Activated naive CD8-positive, alpha-beta T cell treated with anti-CD3 and anti-CD28 coated beads, Interleukin-2, amount 50 U/mL, for 24 hours (primary cell): ENCODE data around the gene UNC5A.
A peak's percentile ranks its signal among the peaks of the same experiment; 100 is the strongest.

ENCODE experiments used
- ATAC-seq: fragments of 150-1000 bp; cut with Tn5 transposase; one replicate; pipeline ENCODE4 v1.10.0; 2021
- DNase-seq: peaks from one replicate; pipeline ENCODE4 v3.0.0; 2021
- H3K27ac Mint-ChIP-seq: one replicate; pipeline ENCODE4 v1.8.0; 2021; ENCODE audit warnings: mild to moderate bottlenecking, mixed read lengths
- H3K27me3 Mint-ChIP-seq: one replicate; pipeline ENCODE4 v1.8.0; 2021; ENCODE audit warnings: mixed read lengths
- H3K36me3 Mint-ChIP-seq: one replicate; pipeline ENCODE4 v1.8.0; 2021; ENCODE audit warnings: low read depth, mixed read lengths
- H3K4me1 Mint-ChIP-seq: one replicate; pipeline ENCODE4 v1.8.0; 2021; ENCODE audit warnings: mixed read lengths
- H3K4me3 Mint-ChIP-seq: one replicate; pipeline ENCODE4 v1.8.0; 2021; ENCODE audit warnings: mild to moderate bottlenecking, moderate library complexity, mixed read lengths
- H3K9me3 Mint-ChIP-seq: one replicate; pipeline ENCODE4 v1.8.0; 2021; ENCODE audit warnings: mixed read lengths

Gene UNC5A

DNA sequence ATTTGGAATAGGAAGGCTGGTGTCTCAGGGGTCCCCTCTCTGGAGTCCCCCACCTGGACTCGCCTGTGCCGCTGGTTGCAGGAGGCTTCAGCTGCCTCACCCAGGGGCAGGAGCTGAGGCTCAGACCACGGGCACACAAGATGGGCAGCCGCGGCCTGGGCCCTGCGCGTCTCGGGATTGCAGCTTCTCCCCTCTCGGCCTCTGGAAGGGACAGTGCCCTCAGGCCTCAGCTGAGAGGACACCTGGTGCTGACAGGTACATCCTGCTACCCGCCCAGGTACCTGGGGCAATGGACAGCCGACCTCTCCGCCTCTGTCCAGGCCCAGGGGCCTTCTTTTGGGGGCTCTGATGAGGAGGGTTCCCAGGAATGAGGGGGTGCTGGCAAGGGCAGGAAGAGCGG is 38.3 kb downstream of the UNC5A start:
- Mint-ChIP-seq H3K9me3 (no peaks in the 10 kb centered on the region), H3K27me3 (peaks cover 26% of the 10 kb centered on the region), H3K4me3 (no peak overlapping the region), H3K27ac (no peak overlapping the region), H3K36me3 (no peaks in the 10 kb centered on the region), H3K4me1 (no peaks in the 10 kb centered on the region)
- no peak for ATAC-seq
- DNase-seq, result no peak

DNA sequence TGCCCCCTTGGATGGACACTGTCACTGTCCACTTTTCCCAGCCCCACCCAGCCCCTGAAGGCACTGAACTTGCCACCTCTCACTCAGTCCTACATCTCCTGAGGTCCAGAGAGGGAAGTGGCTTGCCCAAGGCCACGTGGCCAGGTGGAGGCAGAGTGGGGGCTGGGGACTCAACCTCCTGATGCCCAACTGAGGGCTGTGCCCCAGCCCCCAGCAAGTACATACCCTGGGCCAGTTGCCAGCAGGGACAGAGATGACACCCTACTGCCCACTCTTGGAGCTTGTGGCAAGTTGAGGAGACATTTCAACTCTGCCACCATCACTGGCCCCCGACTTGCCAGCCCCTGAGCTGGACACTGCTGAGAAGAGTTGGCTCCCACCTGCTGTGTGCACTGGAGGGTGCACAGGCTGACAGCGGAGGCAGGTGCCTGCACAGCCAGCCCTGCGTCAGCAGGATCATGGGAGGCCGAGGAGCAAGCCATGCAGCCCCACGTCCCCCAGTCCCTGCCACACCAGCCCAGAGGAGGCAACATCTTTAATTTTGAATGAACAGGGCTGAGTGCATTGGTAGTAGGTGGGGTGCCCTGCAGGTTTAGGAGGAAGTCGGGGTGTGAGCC is 39.4 kb downstream of the UNC5A start:
- ATAC-seq (peak; percentile 12), DNase-seq (no peak)
- Mint-ChIP-seq H3K27ac (no peak overlapping the region), H3K27me3 (peaks cover 23% of the 10 kb centered on the region), H3K4me3 (no peak overlapping the region), H3K36me3 (no peaks in the 10 kb centered on the region), H3K4me1 (no peaks in the 10 kb centered on the region), H3K9me3 (no peaks in the 10 kb centered on the region)

DNA sequence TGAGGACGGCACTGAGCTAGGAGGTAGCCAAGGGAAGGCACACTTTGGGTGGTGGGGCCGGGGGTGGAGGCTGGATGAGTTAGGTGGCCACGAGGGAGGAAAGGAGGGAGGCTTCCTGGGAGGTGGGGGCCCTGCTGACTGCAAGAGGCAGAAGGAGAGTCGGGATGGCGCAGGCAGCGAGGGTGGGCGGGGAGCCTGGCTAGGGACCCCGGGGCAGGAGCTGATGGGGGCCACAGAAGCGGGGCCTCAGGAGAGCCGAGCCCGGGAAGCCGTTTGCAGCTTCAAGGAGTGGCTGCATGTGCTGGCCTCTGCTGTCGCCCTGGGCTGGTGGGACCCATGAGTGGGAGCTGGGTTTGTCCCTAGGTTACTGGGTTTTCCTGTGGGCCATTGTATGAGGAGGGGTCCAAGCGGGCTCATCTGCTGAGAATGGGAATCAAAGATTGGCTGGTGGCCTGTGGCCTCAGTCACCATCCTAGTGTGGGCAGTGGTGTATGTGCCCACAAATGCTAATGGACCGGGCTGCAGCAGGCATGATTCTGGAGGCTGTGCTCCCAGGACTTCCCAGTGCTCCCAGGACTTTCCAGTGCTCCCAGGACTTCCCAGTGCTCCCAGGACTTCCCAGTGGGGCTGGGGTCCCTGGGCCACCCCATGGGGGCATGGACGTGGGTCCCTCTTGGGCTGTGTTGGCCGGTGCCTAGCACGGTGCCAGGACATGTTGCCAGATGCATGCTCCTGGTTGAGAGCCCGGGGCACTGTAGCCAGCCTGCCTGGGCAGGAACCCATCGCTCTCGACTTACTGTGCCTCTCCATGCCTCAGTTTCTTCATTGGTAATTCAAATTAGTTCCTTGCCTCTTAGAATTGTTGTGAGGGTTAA is 40.2 kb downstream of the UNC5A start:
- no peak overlapping the region for H3K4me3 Mint-ChIP-seq
- ATAC-seq, result no peak
- no peaks in the 10 kb centered on the region for H3K4me1 Mint-ChIP-seq
- no peaks in the 10 kb centered on the region for H3K9me3 Mint-ChIP-seq
- H3K27ac Mint-ChIP-seq, result no peak overlapping the region
- peaks cover 17% of the 10 kb centered on the region for H3K27me3 Mint-ChIP-seq
- no peak for DNase-seq
- no peaks in the 10 kb centered on the region for H3K36me3 Mint-ChIP-seq

DNA sequence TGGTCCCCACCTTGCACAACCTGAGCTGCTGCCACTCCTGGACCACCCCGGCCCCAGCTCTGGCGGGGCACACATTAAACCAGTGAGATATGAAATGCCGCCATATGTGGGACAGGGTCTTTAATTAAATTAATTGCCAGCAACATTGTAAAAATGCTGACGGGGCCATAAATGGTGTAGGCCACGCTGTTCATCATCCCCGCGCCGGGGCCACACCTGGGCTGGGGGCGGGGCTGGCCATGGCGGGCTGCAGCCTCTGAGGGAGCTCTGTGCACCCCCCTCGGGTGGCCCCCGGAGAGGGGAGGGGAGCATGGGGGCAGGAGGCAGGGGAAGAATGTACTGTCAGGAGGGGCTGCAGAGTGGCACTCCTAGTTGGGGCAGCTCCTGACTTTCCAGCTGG is 41.0 kb downstream of the UNC5A start:
- Mint-ChIP-seq H3K4me1 (no peaks in the 10 kb centered on the region), H3K4me3 (no peak overlapping the region), H3K27me3 (peaks cover 10% of the 10 kb centered on the region), H3K27ac (no peak overlapping the region), H3K36me3 (no peaks in the 10 kb centered on the region), H3K9me3 (no peaks in the 10 kb centered on the region)
- DNase-seq (no peak), ATAC-seq (no peak)

DNA sequence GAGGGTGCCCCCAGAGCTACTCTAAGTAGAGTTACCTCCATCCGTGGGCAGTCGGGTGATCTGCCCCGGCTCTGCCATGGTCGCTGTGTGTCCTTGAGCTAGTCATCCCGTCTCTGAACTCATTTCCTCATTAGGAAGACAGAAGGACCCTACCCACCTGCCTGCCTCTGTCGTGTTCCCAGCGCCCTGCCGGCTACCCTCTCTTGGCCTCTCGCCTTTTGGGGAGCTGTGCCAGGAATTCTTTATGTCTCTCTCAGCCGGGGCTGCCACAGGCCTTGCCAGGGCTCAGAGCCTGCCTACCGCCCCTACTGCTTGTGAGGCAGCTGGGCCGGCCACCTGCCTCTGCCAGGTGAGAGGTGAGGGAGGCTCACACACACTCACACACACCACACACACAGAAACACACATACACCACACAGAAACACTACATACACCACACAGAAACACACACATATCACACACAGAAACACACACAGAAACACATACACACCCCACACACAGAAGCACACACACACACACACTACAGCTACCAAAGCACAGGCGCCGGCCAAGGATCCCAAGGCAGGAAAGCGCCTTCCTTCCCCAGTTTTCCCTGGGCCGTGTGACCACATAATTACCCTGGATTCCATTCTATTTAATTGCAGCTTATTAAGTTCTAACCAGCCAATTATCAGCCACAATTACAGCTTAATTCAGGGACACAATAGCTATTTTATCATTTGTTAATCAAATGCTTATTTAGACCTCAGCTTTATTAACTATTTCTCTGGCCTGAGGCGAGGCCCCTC is 41.7 kb downstream of the UNC5A start:
- no peak for DNase-seq
- no peak for ATAC-seq
- H3K36me3 Mint-ChIP-seq, result no peaks in the 10 kb centered on the region
- H3K4me1 Mint-ChIP-seq, result no peaks in the 10 kb centered on the region
- peaks cover 10% of the 10 kb centered on the region for H3K27me3 Mint-ChIP-seq
- no peak overlapping the region for H3K4me3 Mint-ChIP-seq
- H3K27ac Mint-ChIP-seq, result no peak overlapping the region
- no peaks in the 10 kb centered on the region for H3K9me3 Mint-ChIP-seq

DNA sequence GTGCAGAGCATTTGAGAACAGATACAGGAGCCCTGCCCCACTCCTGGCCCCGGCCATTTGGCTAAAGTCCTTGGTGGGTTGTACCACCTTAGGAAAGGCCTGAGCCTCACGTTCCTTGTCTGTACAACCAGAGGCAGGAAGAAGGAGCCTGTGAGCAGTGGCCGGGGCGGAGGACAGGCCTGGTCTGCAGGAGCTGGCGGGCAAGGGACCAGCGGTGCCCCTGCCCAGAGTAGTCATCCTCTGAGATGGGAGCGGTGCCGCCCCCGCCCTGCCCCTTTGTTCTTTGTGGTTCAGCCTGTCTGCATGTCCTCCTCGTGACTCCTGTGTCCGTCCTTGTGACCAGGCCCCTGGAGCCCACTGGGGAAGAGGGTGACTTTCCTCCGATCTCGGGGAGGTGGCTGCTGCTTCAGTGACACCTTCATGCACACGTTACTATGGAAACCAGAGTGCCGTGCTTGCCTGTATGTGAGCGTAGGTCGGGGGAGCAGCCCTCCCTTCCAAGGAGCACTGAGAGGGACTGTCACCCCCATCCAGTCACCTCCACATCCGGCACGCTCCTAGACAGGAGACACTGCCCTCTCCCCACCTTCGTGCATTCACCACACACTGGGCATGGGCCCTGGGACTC is 42.9 kb downstream of the UNC5A start:
- DNase-seq, result no peak
- H3K9me3 Mint-ChIP-seq, result no peaks in the 10 kb centered on the region
- H3K36me3 Mint-ChIP-seq, result no peaks in the 10 kb centered on the region
- no peak overlapping the region for H3K27ac Mint-ChIP-seq
- H3K27me3 Mint-ChIP-seq, result peaks cover 12% of the 10 kb centered on the region
- no peak for ATAC-seq
- H3K4me1 Mint-ChIP-seq, result no peaks in the 10 kb centered on the region
- no peak overlapping the region for H3K4me3 Mint-ChIP-seq

DNA sequence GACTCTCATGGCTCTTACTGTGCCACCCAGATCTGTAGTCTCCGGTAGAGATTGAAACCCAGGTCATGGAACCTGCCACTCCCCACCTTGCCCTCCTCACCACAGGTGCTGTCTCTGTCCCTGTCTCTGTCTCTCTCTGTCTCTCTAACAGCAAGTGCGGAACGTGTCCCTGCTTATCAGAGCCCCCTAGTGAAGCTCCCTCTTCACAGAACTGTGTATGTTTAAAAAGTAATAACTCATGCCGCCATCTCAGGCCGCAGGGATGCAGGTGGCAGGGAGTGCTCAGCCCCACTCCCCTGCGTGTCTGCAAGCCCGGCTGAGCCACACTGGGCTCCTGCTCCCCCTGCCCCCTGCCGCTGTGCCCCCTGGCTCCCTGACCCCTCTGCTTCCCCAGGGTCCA is 43.8 kb downstream of the UNC5A start:
- no peak for DNase-seq
- H3K27ac Mint-ChIP-seq, result no peak overlapping the region
- ATAC-seq, result no peak
- peaks cover 14% of the 10 kb centered on the region for H3K27me3 Mint-ChIP-seq
- no peaks in the 10 kb centered on the region for H3K36me3 Mint-ChIP-seq
- no peaks in the 10 kb centered on the region for H3K4me1 Mint-ChIP-seq
- no peak overlapping the region for H3K4me3 Mint-ChIP-seq
- no peaks in the 10 kb centered on the region for H3K9me3 Mint-ChIP-seq

DNA sequence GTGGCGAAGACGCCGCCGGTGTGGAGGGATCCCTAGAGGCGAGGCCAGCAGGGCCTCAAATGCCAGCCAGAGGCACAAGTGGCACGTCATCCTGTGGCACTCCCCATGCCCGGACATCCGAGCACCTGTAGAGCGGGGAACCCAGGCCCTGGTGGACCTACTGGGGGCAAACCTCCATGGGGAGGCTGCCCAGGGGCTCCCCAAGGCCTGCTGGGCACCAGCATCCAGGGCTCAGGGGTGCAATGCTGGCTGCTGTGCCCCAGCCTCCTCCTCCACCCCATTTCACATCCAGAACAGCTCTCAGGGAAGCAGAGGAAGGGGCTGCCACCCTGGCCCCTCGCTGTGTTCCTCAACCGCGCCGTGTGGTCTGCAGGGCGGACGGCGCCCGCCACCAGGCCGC is 45.2 kb downstream of the UNC5A start:
- Mint-ChIP-seq H3K36me3 (no peaks in the 10 kb centered on the region), H3K4me3 (no peak overlapping the region)
- ATAC-seq, result no peak

DNA sequence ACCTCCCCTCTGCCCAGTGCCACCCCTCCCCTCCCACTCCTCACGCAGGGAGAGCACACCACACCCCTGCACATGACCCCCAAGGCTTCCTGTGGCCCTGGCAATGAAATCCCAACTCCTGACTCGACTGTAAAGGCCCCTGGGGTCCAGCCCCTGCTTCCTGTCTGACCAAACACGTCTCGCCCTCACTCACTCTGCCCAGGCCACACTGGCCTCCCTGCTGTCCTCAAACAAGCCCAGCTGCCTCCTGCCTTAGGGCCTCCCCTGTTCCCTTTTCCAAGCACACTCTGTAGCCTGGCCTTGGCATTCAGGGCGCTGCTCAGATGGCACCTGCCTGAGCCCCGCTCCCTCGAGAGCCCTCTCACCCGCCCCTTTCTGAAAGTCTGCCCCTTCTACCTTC is 46.4 kb downstream of the UNC5A start:
- DNase-seq (no peak), ATAC-seq (no peak)
- H3K36me3 Mint-ChIP-seq, result no peaks in the 10 kb centered on the region
- no peaks in the 10 kb centered on the region for H3K4me1 Mint-ChIP-seq
- peaks cover 10% of the 10 kb centered on the region for H3K27me3 Mint-ChIP-seq
- H3K27ac Mint-ChIP-seq, result no peak overlapping the region
- no peaks in the 10 kb centered on the region for H3K9me3 Mint-ChIP-seq
- H3K4me3 Mint-ChIP-seq, result no peak overlapping the region

More for the DNA sequence above, 45.2 kb downstream of the UNC5A start:
- Mint-ChIP-seq H3K27ac (no peak overlapping the region), H3K4me1 (no peaks in the 10 kb centered on the region), H3K9me3 (no peaks in the 10 kb centered on the region), H3K27me3 (peaks cover 9% of the 10 kb centered on the region)
- no peak for DNase-seq

DNA sequence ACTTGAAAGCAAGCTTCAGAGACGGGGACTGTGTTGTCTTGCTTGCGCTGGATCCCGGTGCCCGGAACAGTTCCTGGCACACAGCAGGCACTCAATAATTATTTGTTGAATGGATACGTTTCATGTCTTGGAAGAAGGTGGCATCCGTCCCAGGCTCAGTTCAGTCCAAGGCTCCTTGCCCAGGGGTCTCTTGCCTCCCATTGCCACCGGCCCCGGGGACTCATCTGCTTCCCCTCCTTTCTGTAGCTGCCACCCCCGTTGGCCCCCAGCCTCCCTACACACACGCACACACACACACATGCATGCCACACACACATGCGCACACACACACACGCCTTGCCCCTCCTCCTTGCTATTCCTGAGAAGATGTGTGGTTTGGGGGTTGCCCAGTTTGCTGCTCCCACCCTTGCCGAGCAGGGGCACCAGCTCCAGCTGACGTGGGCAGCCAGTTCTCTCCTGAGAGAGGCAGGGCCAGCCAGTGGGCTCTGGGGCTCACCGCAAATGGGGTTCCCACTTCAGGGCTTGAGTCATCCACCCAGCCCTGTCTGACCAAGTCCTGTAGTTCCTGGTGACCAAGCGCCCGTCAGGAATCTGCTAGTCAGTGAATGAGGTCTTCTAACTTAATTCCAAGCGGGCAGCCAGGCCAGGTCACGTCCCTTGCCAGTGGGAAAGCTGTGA is 47.0 kb downstream of the UNC5A start:
- Mint-ChIP-seq H3K27me3 (peaks cover 10% of the 10 kb centered on the region), H3K27ac (no peak overlapping the region)

DNA sequence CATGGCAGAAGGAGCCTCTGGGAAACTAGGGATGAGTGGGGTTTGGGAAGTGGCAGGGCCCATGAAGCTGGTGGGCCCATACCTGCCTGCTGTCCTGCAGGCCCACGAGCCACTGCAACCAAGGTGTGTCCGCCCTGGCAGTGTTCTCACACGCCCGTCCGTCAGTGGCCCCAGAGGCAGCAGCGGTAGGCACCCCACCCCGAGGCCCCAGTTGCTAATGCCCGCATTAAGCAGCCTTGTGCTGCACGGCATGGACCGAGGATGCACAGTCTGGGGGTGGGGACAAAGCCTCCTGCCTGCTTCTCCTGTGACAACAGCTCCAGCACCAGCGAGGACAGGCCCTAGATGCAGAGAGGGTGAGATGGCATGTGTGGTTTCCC is 47.5 kb downstream of the UNC5A start:
- Mint-ChIP-seq H3K27me3 (peaks cover 9% of the 10 kb centered on the region), H3K4me1 (no peaks in the 10 kb centered on the region), H3K27ac (no peak overlapping the region), H3K4me3 (no peak overlapping the region), H3K9me3 (no peaks in the 10 kb centered on the region), H3K36me3 (no peaks in the 10 kb centered on the region)
- no peak for ATAC-seq
- DNase-seq, result no peak

More for the DNA sequence above, 47.0 kb downstream of the UNC5A start:
- H3K4me3 Mint-ChIP-seq, result no peak overlapping the region
- no peaks in the 10 kb centered on the region for H3K36me3 Mint-ChIP-seq
- no peaks in the 10 kb centered on the region for H3K4me1 Mint-ChIP-seq
- H3K9me3 Mint-ChIP-seq, result no peaks in the 10 kb centered on the region
- DNase-seq (no peak), ATAC-seq (no peak)

DNA sequence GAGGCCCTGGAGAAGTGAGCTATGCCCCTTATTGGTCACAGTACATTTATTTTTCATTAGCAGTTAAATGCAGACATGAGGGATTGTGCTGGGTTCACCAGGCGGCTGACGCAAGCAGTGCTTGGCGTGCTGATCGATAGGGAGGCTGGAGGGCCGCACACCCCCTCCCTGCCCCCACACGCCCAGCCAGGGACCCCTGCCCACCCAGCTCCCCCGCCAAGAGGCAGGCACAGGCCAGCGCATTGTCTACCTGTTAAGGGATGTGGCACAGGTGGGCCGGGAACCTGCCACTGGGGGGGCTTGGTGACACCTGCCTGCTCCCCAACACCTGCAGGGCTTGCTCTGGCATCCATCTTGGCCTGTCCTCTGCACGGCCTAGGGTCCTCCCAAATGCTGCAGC is 49.6 kb downstream of the UNC5A start:
- no peak for DNase-seq
- Mint-ChIP-seq H3K36me3 (no peaks in the 10 kb centered on the region), H3K27ac (no peak overlapping the region), H3K4me1 (no peaks in the 10 kb centered on the region), H3K4me3 (no peak overlapping the region), H3K27me3 (peaks cover 21% of the 10 kb centered on the region), H3K9me3 (no peaks in the 10 kb centered on the region)
- ATAC-seq, result no peak

DNA sequence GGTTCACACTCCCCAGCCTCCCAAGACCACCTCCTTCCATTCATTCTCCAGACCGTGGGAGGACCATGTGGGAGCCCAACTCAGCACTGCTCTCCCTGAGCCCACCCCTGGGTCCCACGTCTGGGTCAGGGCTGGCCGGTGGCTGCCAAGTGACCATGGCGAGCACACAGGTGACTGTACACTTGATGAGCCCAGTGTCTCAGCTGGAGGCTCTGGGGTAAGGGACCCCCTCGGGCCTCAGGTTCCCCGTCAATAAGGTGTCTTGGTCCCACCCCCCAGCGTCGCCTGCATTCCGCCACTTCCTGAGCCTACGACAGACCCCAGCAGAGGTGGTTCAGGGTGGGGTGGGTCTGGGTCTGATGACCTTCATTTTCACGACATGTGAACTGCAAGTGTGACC is 50.0 kb downstream of the UNC5A start:
- no peak overlapping the region for H3K27ac Mint-ChIP-seq
- H3K9me3 Mint-ChIP-seq, result no peaks in the 10 kb centered on the region
- H3K36me3 Mint-ChIP-seq, result no peaks in the 10 kb centered on the region
- no peak overlapping the region for H3K4me3 Mint-ChIP-seq
- DNase-seq, result no peak
- ATAC-seq, result no peak
- no peaks in the 10 kb centered on the region for H3K4me1 Mint-ChIP-seq
- H3K27me3 Mint-ChIP-seq, result peaks cover 23% of the 10 kb centered on the region

DNA sequence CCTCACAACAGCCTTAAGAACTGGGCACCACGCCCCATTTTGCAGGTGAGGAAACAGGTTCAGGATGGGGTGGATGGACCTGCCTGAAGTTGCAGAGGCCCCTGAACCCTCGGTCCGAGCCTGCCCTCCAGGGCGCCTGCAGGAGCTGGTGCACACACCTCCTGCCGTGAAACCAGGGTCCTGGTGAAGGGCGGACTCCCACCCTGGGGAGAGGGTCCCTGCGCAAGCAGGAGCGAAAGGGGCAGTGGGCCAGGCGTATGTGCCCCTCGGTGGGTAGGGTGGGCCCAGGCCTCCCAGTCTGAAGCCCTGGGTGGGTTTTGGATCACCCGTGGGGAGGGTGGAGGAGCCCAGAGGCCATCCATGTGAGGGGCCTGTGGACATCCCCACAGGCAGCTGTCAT is 50.9 kb downstream of the UNC5A start:
- no peaks in the 10 kb centered on the region for H3K36me3 Mint-ChIP-seq
- ATAC-seq, result no peak
- peaks cover 31% of the 10 kb centered on the region for H3K27me3 Mint-ChIP-seq
- no peak overlapping the region for H3K27ac Mint-ChIP-seq
- no peak overlapping the region for H3K4me3 Mint-ChIP-seq
- no peaks in the 10 kb centered on the region for H3K9me3 Mint-ChIP-seq
- DNase-seq, result no peak
- no peaks in the 10 kb centered on the region for H3K4me1 Mint-ChIP-seq
